H54 (cell line): ENCODE data around the gene LPCAT1.
"Not testable (repeated sequence)": the region's sequence is repeated elsewhere in the genome, so short reads cannot be mapped to it uniquely, and the experiment has no call there.

Experiments
- DNase-seq: peaks from one replicate; pipeline ENCODE4 v3.0.0; 2011; ENCODE audit warnings: low spot score, mixed read lengths; ENCODE audit not compliant: insufficient read length
- FAIRE-seq: peaks from 3 replicates; lab custom pipeline; 2011; peaks lifted over from hg19 to GRCh38; lab: Jason Lieb, UNC
- POLR2A ChIP-seq: IDR thresholded peaks from 2 replicates; pipeline ENCODE4 v1.6.1; 2011; ENCODE audit warnings: low read depth, mild to moderate bottlenecking, low read length

LPCAT1 gene

GRCh38 chr5:1479066-1479465 lies 44.7 kb downstream of the LPCAT1 start:
- DNase-seq (no peak), FAIRE-seq (no peak)
- no peak for TF ChIP-seq POLR2A

GRCh38 chr5:1478271-1479035 lies 45.3 kb downstream of the LPCAT1 start:
- FAIRE-seq (no peak), DNase-seq (no peak)
- TF ChIP-seq POLR2A, result no peak

- TF ChIP-seq POLR2A, result no peak
- DNase-seq (no peak), FAIRE-seq (no peak)
Observed at GRCh38 chr5:1477341-1477740, 46.4 kb downstream of the LPCAT1 start.

GRCh38 chr5:1476967-1477310 lies 46.8 kb downstream of the LPCAT1 start:
- DNase-seq (no peak), FAIRE-seq (no peak)
- TF ChIP-seq POLR2A, result no peak

GRCh38 chr5:1476181-1476966 lies 47.4 kb downstream of the LPCAT1 start:
- no peak for TF ChIP-seq POLR2A
- DNase-seq (no peak), FAIRE-seq (no peak)

- DNase-seq, FAIRE-seq: not testable (repeated sequence)
Observed at GRCh38 chr5:1475544-1475900, 48.2 kb downstream of the LPCAT1 start.

- TF ChIP-seq POLR2A, result no peak
- DNase-seq (no peak), FAIRE-seq (no peak)
Observed at GRCh38 chr5:1474866-1475543, 48.8 kb downstream of the LPCAT1 start.

GRCh38 chr5:1474183-1474839 lies 49.4 kb downstream of the LPCAT1 start:
- no peak for DNase-seq
- FAIRE-seq, result no peak
- no peak for TF ChIP-seq POLR2A

GRCh38 chr5:1473746-1474145 lies 50.0 kb downstream of the LPCAT1 start:
- DNase-seq (no peak), FAIRE-seq (no peak)

GRCh38 chr5:1472964-1473628 lies 50.7 kb downstream of the LPCAT1 start:
- no peak for TF ChIP-seq POLR2A
- no peak for FAIRE-seq

More at GRCh38 chr5:1473746-1474145, 50.0 kb downstream of the LPCAT1 start:
- no peak for TF ChIP-seq POLR2A

GRCh38 chr5:1471997-1472963 lies 51.5 kb downstream of the LPCAT1 start:
- DNase-seq (no peak), FAIRE-seq (no peak)
- TF ChIP-seq POLR2A, result no peak

More at GRCh38 chr5:1472964-1473628, 50.7 kb downstream of the LPCAT1 start:
- no peak for DNase-seq

GRCh38 chr5:1471240-1471853 lies 52.4 kb downstream of the LPCAT1 start:
- FAIRE-seq (no peak), DNase-seq (no peak)
- no peak for TF ChIP-seq POLR2A
